ENCODE measurements around the gene FAM163B. TPM values are rescaled to one million over a fixed set of nuclear protein-coding genes. Genes with fewer than 3 reads are reported as not detected.

Gene FAM163B
- polyA plus RNA-seq, 4 donors, result 0.31 to 0.51 TPM; not detected in 2

- no peak for DNase-seq (ENCODE audit: low read depth in 4 of 4, low spot score in 2 of 4)
Measured at GRCh38 chr9:133556354-133556753, 52.8 kb downstream of the FAM163B start.

- DNase-seq (ENCODE audit: low read depth in 4 of 4, low spot score in 2 of 4), result no peak
Measured at GRCh38 chr9:133554729-133555128, 54.5 kb downstream of the FAM163B start.

- no peak for DNase-seq (ENCODE audit: low read depth in 4 of 4, low spot score in 2 of 4)
Measured at GRCh38 chr9:133553973-133554713, 55.0 kb downstream of the FAM163B start.

GRCh38 chr9:133553123-133553522 is 56.1 kb downstream of the FAM163B start:
- no peak for DNase-seq (ENCODE audit: low read depth in 4 of 4, low spot score in 2 of 4)

GRCh38 chr9:133552236-133552635 is 57.0 kb downstream of the FAM163B start:
- DNase-seq (ENCODE audit: low read depth in 4 of 4, low spot score in 2 of 4), result no peak

- no peak for DNase-seq (ENCODE audit: low read depth in 4 of 4, low spot score in 2 of 4)
Measured at GRCh38 chr9:133551446-133551845, 57.7 kb downstream of the FAM163B start.

GRCh38 chr9:133547116-133547515 is 62.1 kb downstream of the FAM163B start:
- DNase-seq (ENCODE audit: low read depth in 4 of 4, low spot score in 2 of 4), result no peak

GRCh38 chr9:133546287-133546680 is 62.9 kb downstream of the FAM163B start:
- no peak for DNase-seq (ENCODE audit: low read depth in 4 of 4, low spot score in 2 of 4)

GRCh38 chr9:133545494-133546286 is 63.5 kb downstream of the FAM163B start:
- no peak for DNase-seq (ENCODE audit: low read depth in 4 of 4, low spot score in 2 of 4)

GRCh38 chr9:133543772-133544467 is 65.3 kb downstream of the FAM163B start:
- no peak for DNase-seq (ENCODE audit: low read depth in 4 of 4, low spot score in 2 of 4)

GRCh38 chr9:133542002-133542401 is 67.2 kb downstream of the FAM163B start:
- DNase-seq (ENCODE audit: low read depth in 4 of 4, low spot score in 2 of 4), result no peak

GRCh38 chr9:133540698-133541025 is 68.5 kb downstream of the FAM163B start:
- no peak for DNase-seq (ENCODE audit: low read depth in 4 of 4, low spot score in 2 of 4)

- DNase-seq (ENCODE audit: low read depth in 4 of 4, low spot score in 2 of 4), result no peak
Measured at GRCh38 chr9:133539991-133540697, 69.0 kb downstream of the FAM163B start.

- DNase-seq (ENCODE audit: low read depth in 4 of 4, low spot score in 2 of 4), result no peak
Measured at GRCh38 chr9:133538851-133539833, 70.0 kb downstream of the FAM163B start.

- DNase-seq (ENCODE audit: low read depth in 4 of 4, low spot score in 2 of 4), result no peak
Measured at GRCh38 chr9:133538176-133538575, 71.0 kb downstream of the FAM163B start.

GRCh38 chr9:133537257-133537656 is 71.9 kb downstream of the FAM163B start:
- no peak for DNase-seq (ENCODE audit: low read depth in 4 of 4, low spot score in 2 of 4)

GRCh38 chr9:133536536-133536935 is 72.7 kb downstream of the FAM163B start:
- no peak for DNase-seq (ENCODE audit: low read depth in 4 of 4, low spot score in 2 of 4)

GRCh38 chr9:133536080-133536479 is 73.1 kb downstream of the FAM163B start:
- no peak for DNase-seq (ENCODE audit: low read depth in 4 of 4, low spot score in 2 of 4)

- DNase-seq (ENCODE audit: low read depth in 4 of 4, low spot score in 2 of 4), result no peak
Measured at GRCh38 chr9:133535306-133535877, 73.8 kb downstream of the FAM163B start.

Measured in left renal cortex interstitium (tissue), 4 donors.